Measurements from ENCODE around the gene ROBO4. TPM values are rescaled to one million over a fixed set of nuclear protein-coding genes. Genes with fewer than 3 reads are reported as not detected.
A peak's percentile ranks its signal among the peaks of the same experiment; 100 is the strongest.

The ROBO4 gene
- total and polyA plus RNA-seq, 5 experiments from 2014 or later = 0.04 TPM; not detected in 4

- ATAC-seq (no peak), DNase-seq (no peak)
- Mint-ChIP-seq H3K9me3 (no peaks in the 10 kb centered on the region), H3K36me3 (no peaks in the 10 kb centered on the region), H3K27ac (no peak within 1 kb of the TSS), H3K4me3 (no peak within 1 kb of the TSS), H3K27me3 (peaks cover 0 to 2% (median 0%) of the 10 kb centered on the region in 5 donors), H3K4me1 (peaks cover 0 to 7% (median 3%) of the 10 kb centered on the region in 4 donors)
- POLR2A ChIA-PET = interaction anchor here (1.0 to 2.6 kb wide), 2 partner anchors 10 to 18 kb away, joined by 4 to 8 read pairs; partner anchors contain the start of gene CCDC15
Observed at GRCh38 chr11:124935548-124936514, 38.2 kb upstream of the ROBO4 start, which contains the start of gene HEPACAM. Gene HEPACAM (minus strand): TSS chr11:124936047. CDS start chr11:124936006, 41 bp downstream.

- Mint-ChIP-seq H3K27me3 (peaks cover 0 to 2% (median 0%) of the 10 kb centered on the region in 5 donors), H3K9me3 (no peaks in the 10 kb centered on the region), H3K4me3 (no peak overlapping the region), H3K27ac (no peak overlapping the region), H3K4me1 (peaks cover 0 to 16% (median 10%) of the 10 kb centered on the region in 4 donors), H3K36me3 (no peaks in the 10 kb centered on the region)
- POLR2A ChIA-PET = interaction anchor here (0.7 to 2.6 kb wide), 3 partner anchors 11 to 18 kb away, joined by 3 to 8 read pairs (median 4); partner anchors contain the start of gene CCDC15
- DNase-seq = no peak
- ATAC-seq = no peak
Observed at GRCh38 chr11:124934862-124935547, 37.3 kb upstream of the ROBO4 start.

GRCh38 chr11:124930799-124931198 is 33.1 kb upstream of the ROBO4 start:
- Mint-ChIP-seq H3K4me1 (peaks cover 2 to 16% (median 10%) of the 10 kb centered on the region in 4 donors), H3K4me3 (no peak overlapping the region), H3K27me3 (peaks cover 0 to 2% (median 0%) of the 10 kb centered on the region in 5 donors), H3K9me3 (no peaks in the 10 kb centered on the region), H3K27ac (peak overlapping the region in 8 of 10 donors; percentile 26 to 82 (median 62)), H3K36me3 (no peaks in the 10 kb centered on the region)
- peak in 1 of 2 donors; percentile 82 for ATAC-seq
- POLR2A ChIA-PET = interaction anchor here (0.8 to 2.3 kb wide), 2 partner anchors 10 to 23 kb away, joined by 5 read pairs; no protein-coding TSS in a partner anchor
- peak in 2 of 10 donors; percentile 25 to 28 for DNase-seq

GRCh38 chr11:124928942-124929665 is 31.4 kb upstream of the ROBO4 start:
- Mint-ChIP-seq H3K4me3 (no peak overlapping the region), H3K9me3 (no peaks in the 10 kb centered on the region), H3K27me3 (no peaks in the 10 kb centered on the region), H3K27ac (peak overlapping the region in 2 of 10 donors; percentile 5 to 87), H3K36me3 (no peaks in the 10 kb centered on the region), H3K4me1 (peaks cover 3 to 28% (median 14%) of the 10 kb centered on the region in 4 donors)
- POLR2A ChIA-PET = interaction anchor here (0.6 to 2.3 kb wide), 2 partner anchors 24 to 1134 kb away, joined by 3 to 5 read pairs; partner anchors contain the start of gene CDON
- no peak for ATAC-seq
- DNase-seq = no peak

GRCh38 chr11:124923296-124923695 is 25.6 kb upstream of the ROBO4 start:
- POLR2A ChIA-PET = interaction anchor here (0.6 to 6.3 kb wide), 5 partner anchors 19 to 188 kb away, joined by 3 to 50 read pairs (median 5); partner anchors contain the start of genes CCDC15 and TMEM218
- H3K27me3 Mint-ChIP-seq = peaks cover 0 to 7% (median 0%) of the 10 kb centered on the region in 5 donors
- H3K9me3 Mint-ChIP-seq = no peaks in the 10 kb centered on the region
- peak overlapping the region in 7 of 10 donors; percentile 7 to 64 (median 44) for H3K4me3 Mint-ChIP-seq
- peak in 5 of 10 donors; percentile 12 to 47 (median 31) for DNase-seq
- H3K4me1 Mint-ChIP-seq = peaks cover 21 to 37% (median 32%) of the 10 kb centered on the region in 4 donors
- H3K27ac Mint-ChIP-seq = peak overlapping the region in 6 of 10 donors; percentile 7 to 72 (median 42)
- H3K36me3 Mint-ChIP-seq = no peaks in the 10 kb centered on the region
- ATAC-seq = peak; percentile 31 to 63

GRCh38 chr11:124922831-124923230 is 25.2 kb upstream of the ROBO4 start:
- POLR2A ChIA-PET = interaction anchor here (0.6 to 6.3 kb wide), 4 partner anchors 27 to 189 kb away, joined by 3 to 50 read pairs (median 12); partner anchors contain the start of genes CCDC15 and TMEM218

GRCh38 chr11:124920870-124921609 is 23.4 kb upstream of the ROBO4 start:
- peaks cover 21 to 37% (median 32%) of the 10 kb centered on the region in 4 donors for H3K4me1 Mint-ChIP-seq
- H3K36me3 Mint-ChIP-seq = no peaks in the 10 kb centered on the region
- H3K27me3 Mint-ChIP-seq = peaks cover 0 to 9% (median 0%) of the 10 kb centered on the region in 5 donors
- peak overlapping the region in 9 of 10 donors; percentile 75 to 92 (median 83) for H3K27ac Mint-ChIP-seq
- no peaks in the 10 kb centered on the region for H3K9me3 Mint-ChIP-seq
- H3K4me3 Mint-ChIP-seq = peak overlapping the region; percentile 64 to 88 (median 83)
- peak; percentile 86 to 92 for ATAC-seq
- POLR2A ChIA-PET = interaction anchor here (0.6 to 6.3 kb wide), 14 partner anchors 9 to 298 kb away, joined by 3 to 50 read pairs (median 5); partner anchors contain the start of genes CCDC15 and MSANTD2
- DNase-seq = peak; percentile 73 to 96 (median 83)

More at GRCh38 chr11:124922831-124923230, 25.2 kb upstream of the ROBO4 start:
- Mint-ChIP-seq H3K4me1 (peaks cover 21 to 37% (median 32%) of the 10 kb centered on the region in 4 donors), H3K36me3 (no peaks in the 10 kb centered on the region), H3K27ac (peak overlapping the region in 7 of 10 donors; percentile 7 to 54 (median 17)), H3K9me3 (no peaks in the 10 kb centered on the region), H3K27me3 (peaks cover 0 to 9% (median 0%) of the 10 kb centered on the region in 5 donors), H3K4me3 (peak overlapping the region in 9 of 10 donors; percentile 18 to 64 (median 41))
- ATAC-seq (no peak), DNase-seq (peak in 1 of 10 donors; percentile 5)

- DNase-seq = no peak
- H3K27ac Mint-ChIP-seq = peak overlapping the region in 8 of 10 donors; percentile 75 to 92 (median 84)
- no peaks in the 10 kb centered on the region for H3K36me3 Mint-ChIP-seq
- H3K4me1 Mint-ChIP-seq = peaks cover 23 to 37% (median 32%) of the 10 kb centered on the region in 4 donors
- H3K27me3 Mint-ChIP-seq = peaks cover 0 to 11% (median 0%) of the 10 kb centered on the region in 5 donors
- peak overlapping the region; percentile 64 to 88 (median 83) for H3K4me3 Mint-ChIP-seq
- POLR2A ChIA-PET = interaction anchor here (0.6 to 6.3 kb wide), 15 partner anchors 10 to 297 kb away, joined by 3 to 50 read pairs (median 5); partner anchors contain the start of genes CCDC15, MSANTD2 and TMEM218
- ATAC-seq = no peak
- no peaks in the 10 kb centered on the region for H3K9me3 Mint-ChIP-seq
Observed at GRCh38 chr11:124920356-124920755, 22.7 kb upstream of the ROBO4 start.

- DNase-seq (no peak), ATAC-seq (no peak)
- peak overlapping the region in 8 of 10 donors; percentile 2 to 83 (median 31) for H3K4me3 Mint-ChIP-seq
- no peaks in the 10 kb centered on the region for H3K9me3 Mint-ChIP-seq
- POLR2A ChIA-PET = interaction anchor here (0.9 to 6.3 kb wide), 10 partner anchors 21 to 297 kb away, joined by 3 to 50 read pairs (median 5); partner anchors contain the start of genes CCDC15, MSANTD2 and TMEM218
- H3K4me1 Mint-ChIP-seq = peaks cover 23 to 37% (median 30%) of the 10 kb centered on the region in 4 donors
- peak overlapping the region in 3 of 10 donors; percentile 11 to 33 (median 20) for H3K27ac Mint-ChIP-seq
- no peaks in the 10 kb centered on the region for H3K36me3 Mint-ChIP-seq
- H3K27me3 Mint-ChIP-seq = peaks cover 0 to 11% (median 0%) of the 10 kb centered on the region in 5 donors
Observed at GRCh38 chr11:124919898-124920297, 22.2 kb upstream of the ROBO4 start.

GRCh38 chr11:124918950-124919349 is 21.3 kb upstream of the ROBO4 start, which contains the start of gene HEPN1:
Gene HEPN1 (plus strand): TSS chr11:124919250.
- H3K4me3 Mint-ChIP-seq = peak within 1 kb of the TSS in 8 of 10 donors; percentile 24 to 83 (median 44)
- DNase-seq (no peak), ATAC-seq (no peak)
- H3K27me3 Mint-ChIP-seq = peaks cover 0 to 11% (median 0%) of the 10 kb centered on the region in 5 donors
- peak within 1 kb of the TSS in 6 of 10 donors; percentile 11 to 85 (median 52) for H3K27ac Mint-ChIP-seq
- H3K4me1 Mint-ChIP-seq = peaks cover 19 to 31% (median 24%) of the 10 kb centered on the region in 4 donors
- no peaks in the 10 kb centered on the region for H3K36me3 Mint-ChIP-seq
- POLR2A ChIA-PET = interaction anchor here (3.4 kb wide), 1 partner anchor 35 kb away, joined by 32 read pairs; the partner anchor contains the start of gene CCDC15
- H3K9me3 Mint-ChIP-seq = no peaks in the 10 kb centered on the region

All from naive thymus-derived CD8-positive, alpha-beta T cell (primary cell).